Measurements from ENCODE around the gene SAPCD1. TPM values are rescaled to one million over a fixed set of nuclear protein-coding genes. Genes with fewer than 3 reads are reported as not detected.
"Not testable (repeated sequence)": the region's sequence is repeated elsewhere in the genome, so short reads cannot be mapped to it uniquely, and the experiment has no call there.

SAPCD1 gene
- total RNA-seq, 2 experiments from 2014 or later = 9.8 to 12.0 TPM

- CTCF ChIA-PET = interaction anchor here (0.5 to 4.1 kb wide), 11 partner anchors 8 to 324 kb away, joined by 3 to 29 read pairs (median 4); partner anchors contain the start of genes HSPA1A, HSPA1L and VARS1
- Mint-ChIP-seq H3K27me3 (no peaks in the 10 kb centered on the region), H3K4me1 (peaks cover 36% of the 10 kb centered on the region), H3K4me3 (peak overlapping the region; percentile 94), H3K36me3 (ENCODE audit: low read depth) (peaks cover 31% of the 10 kb centered on the region), H3K27ac (peak overlapping the region; percentile 91), H3K9me3 (no peaks in the 10 kb centered on the region)
- DNase-seq = no peak
- POLR2A ChIA-PET = interaction anchor here (0.6 kb wide), 1 partner anchor 14 kb away, joined by 3 read pairs; no protein-coding TSS in a partner anchor
Observed at GRCh38 chr6:31805939-31806469, 43.5 kb downstream of the SAPCD1 start.

GRCh38 chr6:31806470-31807272 lies 44.2 kb downstream of the SAPCD1 start, which contains the start of gene LSM2:
TSS of gene LSM2 (minus strand) at chr6:31806966. CDS start at chr6:31806757, 209 bp downstream.
- Mint-ChIP-seq H3K4me1 (peaks cover 33% of the 10 kb centered on the region), H3K4me3 (peak within 1 kb of the TSS; percentile 94), H3K9me3 (no peaks in the 10 kb centered on the region), H3K27ac (peak within 1 kb of the TSS; percentile 91), H3K27me3 (no peaks in the 10 kb centered on the region), H3K36me3 (ENCODE audit: low read depth) (peaks cover 33% of the 10 kb centered on the region)
- ChIA-PET POLR2A (interaction anchor here (0.6 to 1.2 kb wide), 7 partner anchors 9 to 70 kb away, joined by 3 to 13 read pairs (median 4); partner anchors contain the start of genes CLIC1, HSPA1A, HSPA1L and MSH5), CTCF (interaction anchor here (0.5 to 4.1 kb wide), 14 partner anchors 8 to 325 kb away, joined by 3 to 29 read pairs (median 4); partner anchors contain the start of genes HSPA1A, HSPA1L and VARS1)
- peak; percentile 97 for DNase-seq

- peaks cover 44% of the 10 kb centered on the region for H3K4me1 Mint-ChIP-seq
- POLR2A ChIA-PET = not testable (repeated sequence)
Observed at GRCh38 chr6:31808599-31808998, 46.1 kb downstream of the SAPCD1 start.

GRCh38 chr6:31811645-31812044 lies 49.2 kb downstream of the SAPCD1 start:
- ChIA-PET POLR2A (no interaction called here), CTCF (interaction anchor here (0.6 to 1.0 kb wide), 5 partner anchors 8 to 197 kb away, joined by 3 to 4 read pairs (median 3); partner anchors contain the start of gene AIF1)
- Mint-ChIP-seq H3K4me3 (no peak overlapping the region), H3K27me3 (no peaks in the 10 kb centered on the region), H3K4me1 (peaks cover 33% of the 10 kb centered on the region), H3K9me3 (no peaks in the 10 kb centered on the region), H3K27ac (peak overlapping the region; percentile 85), H3K36me3 (ENCODE audit: low read depth) (peaks cover 24% of the 10 kb centered on the region)
- DNase-seq = no peak

More at GRCh38 chr6:31808599-31808998, 46.1 kb downstream of the SAPCD1 start:
- not testable (repeated sequence) for H3K4me3 Mint-ChIP-seq, H3K27ac Mint-ChIP-seq, H3K9me3 Mint-ChIP-seq, H3K27me3 Mint-ChIP-seq, DNase-seq
- H3K36me3 Mint-ChIP-seq (ENCODE audit: low read depth) = peaks cover 24% of the 10 kb centered on the region
- CTCF ChIA-PET = interaction anchor here (0.7 to 4.1 kb wide), 3 partner anchors 12 to 80 kb away, joined by 4 to 29 read pairs (median 5); partner anchors contain the start of gene VARS1

GRCh38 chr6:31813465-31813849 lies 51.0 kb downstream of the SAPCD1 start:
- H3K27ac Mint-ChIP-seq = peak overlapping the region; percentile 85
- no peaks in the 10 kb centered on the region for H3K27me3 Mint-ChIP-seq
- no peaks in the 10 kb centered on the region for H3K9me3 Mint-ChIP-seq
- H3K4me3 Mint-ChIP-seq = peak overlapping the region; percentile 93
- peaks cover 40% of the 10 kb centered on the region for H3K4me1 Mint-ChIP-seq
- ChIA-PET POLR2A (no interaction called here), CTCF (interaction anchor here (1.1 to 1.5 kb wide), 4 partner anchors 8 to 14 kb away, joined by 3 to 6 read pairs (median 4); no protein-coding TSS in a partner anchor)
- peaks cover 24% of the 10 kb centered on the region for H3K36me3 Mint-ChIP-seq (ENCODE audit: low read depth)
- no peak for DNase-seq

Other genes starting within 250 kb of the SAPCD1 start
- gene MCCD1, start 233.7 kb upstream of the SAPCD1 start, total RNA-seq = not detected
- gene DDX39B, start 220.7 kb upstream of the SAPCD1 start, total RNA-seq = 100 to 1,000 TPM; 420 to 442 TPM
- gene ATP6V1G2, start 216.0 kb upstream of the SAPCD1 start, total RNA-seq = 1 to 10 TPM; 3.6 to 3.7 TPM
- 10 to 100 TPM; 15.8 to 16.0 TPM for gene NFKBIL1, start 215.0 kb upstream of the SAPCD1 start, total RNA-seq
- 10 to 100 TPM; 20.9 to 27.0 TPM for gene LTA, start 190.4 kb upstream of the SAPCD1 start, total RNA-seq
- gene TNF, start 187.1 kb upstream of the SAPCD1 start, total RNA-seq = 10 to 100 TPM; 46.5 to 47.1 TPM
- gene LTB, start 180.2 kb upstream of the SAPCD1 start, total RNA-seq = 100 to 1,000 TPM; 585 to 747 TPM
- gene LST1, start 176.4 kb upstream of the SAPCD1 start, total RNA-seq = 10 to 100 TPM; 33.3 to 36.8 TPM
- gene NCR3, start 169.7 kb upstream of the SAPCD1 start, total RNA-seq = 10 to 100 TPM; 20.0 to 23.8 TPM
- gene AIF1, start 147.4 kb upstream of the SAPCD1 start, total RNA-seq = 10 to 100 TPM; 48.0 to 54.2 TPM
- 100 to 1,000 TPM; 240 to 246 TPM for gene PRRC2A, start 141.9 kb upstream of the SAPCD1 start, total RNA-seq
- 100 to 1,000 TPM; 268 to 286 TPM for gene BAG6, start 110.0 kb upstream of the SAPCD1 start, total RNA-seq
- gene APOM, start 106.8 kb upstream of the SAPCD1 start, total RNA-seq = 1 to 10 TPM; 3.9 to 4.5 TPM
- 10 to 100 TPM; 20.2 to 20.9 TPM for gene C6orf47, start 101.9 kb upstream of the SAPCD1 start, total RNA-seq
- 10 to 100 TPM; 34.4 to 42.9 TPM for gene GPANK1, start 97.7 kb upstream of the SAPCD1 start, total RNA-seq
- gene CSNK2B, start 96.6 kb upstream of the SAPCD1 start, total RNA-seq = 100 to 1,000 TPM; 218 to 273 TPM
- 10 to 100 TPM; 26.0 to 27.4 TPM for gene LY6G5B, start 92.7 kb upstream of the SAPCD1 start, total RNA-seq
- 1 to 10 TPM; 1.7 to 2.1 TPM for gene LY6G5C, start 81.6 kb upstream of the SAPCD1 start, total RNA-seq
- 10 to 100 TPM; 47.2 to 54.1 TPM for gene ABHD16A, start 59.3 kb upstream of the SAPCD1 start, total RNA-seq
- gene LY6G6F, start 55.8 kb upstream of the SAPCD1 start, total RNA-seq = not detected
- not detected for gene LY6G6D, start 47.3 kb upstream of the SAPCD1 start, total RNA-seq
- gene LY6G6C, start 40.9 kb upstream of the SAPCD1 start, total RNA-seq = not detected
- under 1 TPM; 0.15 to 0.19 TPM for gene MPIG6B, start 39.3 kb upstream of the SAPCD1 start, total RNA-seq
- gene DDAH2, start 33.4 kb upstream of the SAPCD1 start, total RNA-seq = 10 to 100 TPM; 13.3 to 15.4 TPM
- 100 to 1,000 TPM; 525 to 561 TPM for gene CLIC1, start 26.1 kb upstream of the SAPCD1 start, total RNA-seq
- gene MSH5, start 22.7 kb upstream of the SAPCD1 start, total RNA-seq = 10 to 100 TPM; 56.1 to 58.0 TPM
- gene VWA7, start 14.7 kb downstream of the SAPCD1 start, total RNA-seq = 1 to 10 TPM; 5.2 to 5.4 TPM
- 100 to 1,000 TPM in 1 of 2 experiments, 10 to 100 TPM in 1; 85.0 to 100 TPM for gene VARS1, start 33.1 kb downstream of the SAPCD1 start, total RNA-seq
- gene LSM2, start 44.3 kb downstream of the SAPCD1 start, total RNA-seq = 100 to 1,000 TPM; 103 to 109 TPM
- gene HSPA1L, start 52.6 kb downstream of the SAPCD1 start, total RNA-seq = 1 to 10 TPM; 3.3 to 3.5 TPM
- 10 to 100 TPM; 89.8 to 92.7 TPM for gene HSPA1A, start 52.9 kb downstream of the SAPCD1 start, total RNA-seq
- 10 to 100 TPM; 44.0 to 47.2 TPM for gene HSPA1B, start 65.1 kb downstream of the SAPCD1 start, total RNA-seq
- 10 to 100 TPM; 16.7 to 17.0 TPM for gene NEU1, start 100.2 kb downstream of the SAPCD1 start, total RNA-seq
- gene SLC44A4, start 116.3 kb downstream of the SAPCD1 start, total RNA-seq = under 1 TPM in 1 of 2 experiments, not detected in 1; 0.15 TPM
- 10 to 100 TPM; 70.4 to 71.6 TPM for gene EHMT2, start 135.0 kb downstream of the SAPCD1 start, total RNA-seq
- gene ZBTB12, start 139.4 kb downstream of the SAPCD1 start, total RNA-seq = 1 to 10 TPM; 1.3 to 1.8 TPM
- 1 to 10 TPM in 1 of 2 experiments, under 1 TPM in 1; 0.57 to 1.3 TPM for gene C2, start 165.1 kb downstream of the SAPCD1 start, total RNA-seq
- under 1 TPM in 1 of 2 experiments, not detected in 1; 0.37 TPM for gene CFB, start 183.4 kb downstream of the SAPCD1 start, total RNA-seq
- gene NELFE, start 196.3 kb downstream of the SAPCD1 start, total RNA-seq = 10 to 100 TPM; 65.2 to 72.3 TPM
- 100 to 1,000 TPM in 1 of 2 experiments, 10 to 100 TPM in 1; 88.0 to 101 TPM for gene SKIC2, start 196.5 kb downstream of the SAPCD1 start, total RNA-seq
- 10 to 100 TPM; 20.4 to 21.8 TPM for gene DXO, start 209.5 kb downstream of the SAPCD1 start, total RNA-seq
- 1 to 10 TPM; 3.0 to 4.2 TPM for gene C4A, start 219.4 kb downstream of the SAPCD1 start, total RNA-seq